HUES6 (cell line): ENCODE measurements around the gene APMAP.

Experiments
- H3K27ac ChIP-seq: 2 replicates; pipeline ENCODE4 v1.7.0; 2013; ENCODE audit warnings: low read depth, mild to moderate bottlenecking, low read length, inconsistent platforms
- H3K27me3 ChIP-seq: 2 replicates; pipeline ENCODE4 v1.6.1; 2013; ENCODE audit warnings: low read length; ENCODE audit not compliant: control insufficient read depth, insufficient read depth
- H3K36me3 ChIP-seq: 2 replicates; pipeline ENCODE4 v1.6.1; 2013; ENCODE audit warnings: low read length; ENCODE audit not compliant: control insufficient read depth, insufficient read depth
- H3K4me1 ChIP-seq: 2 replicates; pipeline ENCODE4 v1.6.1; 2013; ENCODE audit warnings: low read length; ENCODE audit not compliant: control insufficient read depth, insufficient read depth
- H3K4me3 ChIP-seq: 2 replicates; pipeline ENCODE4 v1.5.1; 2013; ENCODE audit warnings: low read depth, low read length
- H3K9ac ChIP-seq: one replicate; pipeline ENCODE4 v1.6.1; 2013; ENCODE audit warnings: mild to moderate bottlenecking, low read length
- H3K9me3 ChIP-seq: 2 replicates; pipeline ENCODE4 v1.6.1; 2013; ENCODE audit warnings: low read depth, low read length; ENCODE audit not compliant: control insufficient read depth, insufficient read depth

Gene APMAP

DNA sequence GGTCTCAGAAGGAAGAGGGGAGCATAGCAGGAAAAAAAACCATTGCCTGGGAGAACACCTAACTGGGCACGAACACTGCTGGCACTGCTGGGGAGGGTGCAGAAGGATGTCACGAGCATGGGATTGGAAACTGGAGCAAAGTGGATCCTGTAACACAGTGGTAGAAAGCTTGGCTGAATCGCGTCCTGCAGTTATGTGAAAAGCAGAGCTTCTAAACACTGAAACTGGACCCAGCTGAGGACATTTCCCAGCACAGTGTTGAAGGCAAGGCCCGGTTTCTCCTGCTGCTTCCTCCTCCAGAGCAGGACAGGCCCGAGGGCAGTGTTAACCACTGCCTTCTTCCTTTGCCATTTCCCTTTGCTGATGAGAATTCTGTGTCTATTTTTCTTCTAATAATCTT, 6.7 kb downstream of the APMAP start:
- H3K27me3 ChIP-seq, result no peaks in the 10 kb centered on the region
- no peak overlapping the region for H3K9ac ChIP-seq
- H3K4me1 ChIP-seq, result no peaks in the 10 kb centered on the region
- no peak overlapping the region for H3K27ac ChIP-seq
- peaks cover 3% of the 10 kb centered on the region for H3K9me3 ChIP-seq
- peaks cover 23% of the 10 kb centered on the region for H3K36me3 ChIP-seq
- no peak overlapping the region for H3K4me3 ChIP-seq

- Histone ChIP-seq H3K4me1 (no peaks in the 10 kb centered on the region), H3K27me3 (no peaks in the 10 kb centered on the region), H3K27ac (no peak overlapping the region), H3K9ac (no peak overlapping the region), H3K9me3 (peaks cover 10% of the 10 kb centered on the region), H3K4me3 (no peak overlapping the region), H3K36me3 (peaks cover 30% of the 10 kb centered on the region)
These were observed 7.5 kb downstream of the APMAP start for GRCh38 chr20:24984961-24985640.

DNA sequence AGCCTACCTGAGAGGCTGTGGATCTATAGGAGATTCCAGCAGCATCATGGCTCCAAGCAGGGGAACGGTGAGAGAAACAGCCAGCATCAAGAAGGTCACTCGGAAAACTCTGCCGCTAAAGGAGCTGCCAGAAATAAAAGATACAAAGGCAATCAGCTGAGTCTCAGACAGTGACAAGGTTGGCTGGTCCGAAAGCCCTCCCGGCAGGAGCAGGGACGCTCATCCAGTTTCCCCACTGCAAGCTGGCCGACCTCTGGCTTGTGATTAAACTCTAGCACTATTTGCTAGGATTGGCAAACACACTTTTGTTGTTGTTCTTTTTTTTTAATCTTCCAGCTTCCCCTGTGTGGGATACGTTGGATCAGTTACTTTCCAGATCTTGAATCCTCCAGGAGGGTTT, 8.7 kb downstream of the APMAP start:
- Histone ChIP-seq H3K9ac (no peak overlapping the region), H3K9me3 (peaks cover 15% of the 10 kb centered on the region), H3K4me3 (no peak overlapping the region), H3K27me3 (no peaks in the 10 kb centered on the region), H3K4me1 (no peaks in the 10 kb centered on the region), H3K36me3 (peaks cover 39% of the 10 kb centered on the region), H3K27ac (no peak overlapping the region)

- no peak overlapping the region for H3K9ac ChIP-seq
- peaks cover 20% of the 10 kb centered on the region for H3K9me3 ChIP-seq
- H3K4me3 ChIP-seq, result no peak overlapping the region
- no peaks in the 10 kb centered on the region for H3K27me3 ChIP-seq
- H3K36me3 ChIP-seq, result peaks cover 56% of the 10 kb centered on the region
- no peak overlapping the region for H3K27ac ChIP-seq
- no peaks in the 10 kb centered on the region for H3K4me1 ChIP-seq
These were observed 10.8 kb downstream of the APMAP start for GRCh38 chr20:24981790-24982189.

GRCh38 chr20:24981282-24981681, 11.3 kb downstream of the APMAP start:
- H3K4me3 ChIP-seq, result no peak overlapping the region
- no peak overlapping the region for H3K9ac ChIP-seq
- H3K27ac ChIP-seq, result no peak overlapping the region
- H3K27me3 ChIP-seq, result no peaks in the 10 kb centered on the region
- H3K9me3 ChIP-seq, result peaks cover 25% of the 10 kb centered on the region
- no peaks in the 10 kb centered on the region for H3K4me1 ChIP-seq
- peaks cover 62% of the 10 kb centered on the region for H3K36me3 ChIP-seq

DNA sequence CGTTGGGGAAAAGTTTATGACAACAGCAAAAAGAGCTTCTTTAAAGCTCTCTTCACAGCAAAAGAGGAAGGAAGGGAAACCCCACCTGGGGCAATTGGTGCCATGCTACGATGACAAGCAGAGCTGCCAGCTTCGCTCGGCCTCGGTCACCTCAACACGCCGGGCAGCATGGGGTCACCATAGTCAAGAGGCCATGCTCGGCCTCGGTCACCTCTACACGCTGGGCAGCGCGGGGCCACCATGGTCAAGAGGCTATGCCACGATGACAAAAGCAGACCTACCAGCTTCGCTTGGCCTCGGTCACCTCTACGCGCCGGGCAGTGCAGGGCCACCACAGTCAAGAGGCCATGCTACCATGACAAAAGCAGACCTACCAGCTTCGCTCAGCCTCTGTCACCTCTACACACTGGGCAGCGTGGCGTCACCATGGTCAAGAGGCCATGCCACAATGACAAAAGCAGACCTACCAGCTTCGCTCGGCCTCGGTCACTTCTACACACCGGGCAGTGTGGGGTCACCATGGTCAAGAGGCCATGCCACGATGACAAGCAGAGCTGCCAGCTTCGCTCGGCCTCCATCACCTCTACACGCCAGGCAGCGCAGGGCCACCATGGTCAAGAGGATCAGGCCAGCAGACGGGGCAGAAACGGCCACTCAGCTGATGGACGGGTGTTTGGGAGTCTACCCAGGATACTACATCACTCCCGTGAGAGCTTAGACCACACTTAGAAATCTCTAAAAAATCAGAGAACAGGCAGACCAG, 12.1 kb downstream of the APMAP start:
- Histone ChIP-seq H3K27me3 (no peaks in the 10 kb centered on the region), H3K4me3 (no peak overlapping the region), H3K27ac (no peak overlapping the region), H3K36me3 (peaks cover 64% of the 10 kb centered on the region), H3K9me3 (peaks cover 27% of the 10 kb centered on the region), H3K9ac (no peak overlapping the region), H3K4me1 (no peaks in the 10 kb centered on the region)

DNA sequence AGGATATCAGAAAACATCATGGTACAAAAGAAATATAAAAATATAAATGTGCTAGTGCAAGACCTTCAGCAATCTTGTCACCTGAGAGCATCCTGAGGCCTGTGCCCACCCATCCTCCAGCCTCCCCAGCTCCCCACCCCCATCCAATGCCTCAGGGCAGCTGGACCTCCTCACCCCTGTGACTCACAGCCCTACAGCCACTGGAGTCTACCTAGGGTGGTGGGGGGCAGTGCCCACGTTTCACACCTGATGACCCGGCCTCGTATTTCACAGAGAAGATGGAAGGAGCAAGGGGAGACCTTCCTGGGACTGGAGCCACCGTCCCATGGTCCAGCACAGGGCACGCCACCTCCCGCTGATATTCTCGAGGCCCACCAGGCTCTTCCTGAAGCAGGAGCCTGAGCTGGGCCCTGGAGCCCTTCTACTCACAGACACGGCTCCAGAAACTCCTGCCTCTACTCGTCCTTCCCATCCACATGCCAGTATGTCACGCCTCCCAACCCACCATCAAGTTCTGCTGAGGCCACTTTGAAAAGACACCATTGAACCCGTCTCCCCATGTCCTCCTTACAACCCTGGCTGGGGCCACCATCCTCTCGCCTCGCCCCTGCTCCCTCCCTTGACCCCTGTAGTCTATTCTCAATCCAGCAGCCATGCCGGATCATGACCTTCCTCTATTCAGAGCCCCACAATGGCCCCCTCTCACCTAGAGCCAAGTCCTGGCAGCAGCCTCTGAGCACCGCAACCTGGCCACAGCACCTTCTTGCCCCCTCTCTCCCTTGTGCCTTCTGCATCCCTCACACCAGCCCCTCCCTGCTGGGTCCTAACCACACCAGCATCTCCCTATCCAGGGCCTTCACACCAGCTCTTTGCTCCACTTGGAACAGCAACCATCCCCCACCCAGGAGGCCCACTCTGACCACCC, 13.3 kb downstream of the APMAP start:
- H3K27me3 ChIP-seq, result no peaks in the 10 kb centered on the region
- H3K4me1 ChIP-seq, result no peaks in the 10 kb centered on the region
- H3K9me3 ChIP-seq, result peaks cover 27% of the 10 kb centered on the region
- H3K4me3 ChIP-seq, result no peak overlapping the region
- peaks cover 64% of the 10 kb centered on the region for H3K36me3 ChIP-seq
- H3K27ac ChIP-seq, result no peak overlapping the region
- H3K9ac ChIP-seq, result no peak overlapping the region

DNA sequence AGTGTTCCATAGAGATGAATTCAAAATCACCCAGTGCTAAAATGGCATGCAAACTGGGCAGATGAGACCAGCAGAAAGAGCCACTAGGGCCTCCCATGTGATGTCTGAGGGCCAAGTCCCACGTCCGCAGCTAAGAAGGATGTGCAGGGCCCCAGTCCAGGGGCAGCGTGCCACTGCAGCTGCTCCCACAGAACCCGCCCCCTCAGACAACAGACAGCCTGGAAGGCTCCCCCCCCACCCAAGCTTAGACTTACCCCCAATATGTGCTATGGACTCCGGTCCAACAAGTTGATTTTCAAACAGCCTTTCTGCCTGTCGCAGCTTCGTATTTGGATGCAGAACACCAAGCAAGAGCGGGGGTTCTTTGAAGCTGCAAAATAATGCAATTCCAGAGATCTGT, 14.0 kb downstream of the APMAP start:
- no peaks in the 10 kb centered on the region for H3K4me1 ChIP-seq

DNA sequence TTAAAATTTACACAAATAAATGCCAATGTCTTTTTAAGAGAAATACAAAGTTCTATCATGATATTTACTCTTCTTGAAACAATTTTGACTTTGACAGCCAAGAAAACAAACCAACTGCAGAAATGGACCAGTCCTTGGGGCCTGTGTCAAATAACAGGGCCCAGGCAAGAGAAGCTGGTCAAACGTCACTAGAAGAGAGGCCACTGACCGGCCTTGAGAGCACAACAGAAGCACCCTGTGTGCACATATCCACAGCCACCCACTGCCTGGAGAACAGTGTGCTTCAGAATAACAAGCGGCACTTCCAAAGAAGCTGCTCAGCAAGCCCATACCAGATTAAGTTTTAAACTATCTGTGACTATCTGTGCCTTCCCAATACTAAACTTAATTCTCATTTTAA, 14.8 kb downstream of the APMAP start:
- no peak overlapping the region for H3K27ac ChIP-seq
- H3K4me3 ChIP-seq, result no peak overlapping the region
- H3K4me1 ChIP-seq, result no peaks in the 10 kb centered on the region
- H3K9ac ChIP-seq, result no peak overlapping the region
- peaks cover 27% of the 10 kb centered on the region for H3K9me3 ChIP-seq
- H3K27me3 ChIP-seq, result no peaks in the 10 kb centered on the region
- peaks cover 63% of the 10 kb centered on the region for H3K36me3 ChIP-seq

More for the DNA sequence above, 14.0 kb downstream of the APMAP start:
- Histone ChIP-seq H3K9me3 (peaks cover 27% of the 10 kb centered on the region), H3K36me3 (peaks cover 61% of the 10 kb centered on the region), H3K9ac (no peak overlapping the region), H3K4me3 (no peak overlapping the region), H3K27ac (no peak overlapping the region), H3K27me3 (no peaks in the 10 kb centered on the region)

DNA sequence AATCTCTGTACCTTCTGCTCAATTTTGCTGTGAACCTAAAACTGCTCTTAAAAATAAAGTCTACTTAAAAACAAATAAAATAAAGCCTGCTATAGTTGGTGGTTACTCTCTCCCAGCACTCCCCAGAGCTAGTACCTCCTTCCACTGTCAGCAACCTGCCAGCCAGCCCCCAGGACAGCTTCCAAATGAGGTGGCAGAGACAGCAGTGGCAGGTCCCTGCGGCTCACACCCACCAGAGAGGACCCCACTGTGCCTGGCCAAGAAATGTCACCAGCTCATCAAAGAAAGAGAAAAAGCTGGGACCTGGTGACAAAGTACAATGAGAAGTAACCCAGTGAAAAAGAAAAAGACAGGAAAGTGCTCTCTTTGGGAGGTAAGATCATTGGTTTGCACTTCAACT, 15.2 kb downstream of the APMAP start:
- peaks cover 66% of the 10 kb centered on the region for H3K36me3 ChIP-seq
- H3K9ac ChIP-seq, result no peak overlapping the region
- no peak overlapping the region for H3K4me3 ChIP-seq
- no peaks in the 10 kb centered on the region for H3K4me1 ChIP-seq
- no peaks in the 10 kb centered on the region for H3K27me3 ChIP-seq
- H3K9me3 ChIP-seq, result peaks cover 27% of the 10 kb centered on the region
- H3K27ac ChIP-seq, result no peak overlapping the region

DNA sequence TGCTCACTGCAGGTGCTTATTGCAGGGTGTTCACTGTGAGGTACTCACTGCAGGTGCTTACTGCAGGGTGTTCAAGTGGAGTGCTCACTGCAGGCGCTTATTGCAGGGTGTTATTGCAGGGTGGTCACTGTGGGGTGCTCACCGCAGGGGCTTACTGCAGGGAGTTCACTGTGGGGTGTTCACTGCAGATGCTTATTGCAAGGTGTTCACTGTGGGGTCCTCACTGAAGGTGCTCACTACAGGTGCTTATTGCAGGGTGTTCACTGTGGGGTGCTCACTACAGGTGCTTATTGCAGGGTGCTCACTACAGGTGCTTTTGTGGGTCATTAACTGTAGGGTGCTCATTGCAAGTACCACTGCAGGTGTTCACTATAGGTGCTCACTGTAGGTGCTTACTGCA, 20.2 kb downstream of the APMAP start:
- Histone ChIP-seq H3K36me3 (peaks cover 72% of the 10 kb centered on the region), H3K27me3 (no peaks in the 10 kb centered on the region), H3K4me1 (no peaks in the 10 kb centered on the region), H3K27ac (no peak overlapping the region), H3K9ac (no peak overlapping the region), H3K9me3 (0 out of 2 replicates have a peak, but pooled peaks cover 9% of the 10 kb centered on the region), H3K4me3 (no peak overlapping the region)
